ENCODE data around the gene NENF. TPM values are rescaled to one million over a fixed set of nuclear protein-coding genes. Genes with fewer than 3 reads are reported as not detected.

NENF gene
- total RNA-seq, 1 experiment from 2014 or later: 45.3 TPM

DNA sequence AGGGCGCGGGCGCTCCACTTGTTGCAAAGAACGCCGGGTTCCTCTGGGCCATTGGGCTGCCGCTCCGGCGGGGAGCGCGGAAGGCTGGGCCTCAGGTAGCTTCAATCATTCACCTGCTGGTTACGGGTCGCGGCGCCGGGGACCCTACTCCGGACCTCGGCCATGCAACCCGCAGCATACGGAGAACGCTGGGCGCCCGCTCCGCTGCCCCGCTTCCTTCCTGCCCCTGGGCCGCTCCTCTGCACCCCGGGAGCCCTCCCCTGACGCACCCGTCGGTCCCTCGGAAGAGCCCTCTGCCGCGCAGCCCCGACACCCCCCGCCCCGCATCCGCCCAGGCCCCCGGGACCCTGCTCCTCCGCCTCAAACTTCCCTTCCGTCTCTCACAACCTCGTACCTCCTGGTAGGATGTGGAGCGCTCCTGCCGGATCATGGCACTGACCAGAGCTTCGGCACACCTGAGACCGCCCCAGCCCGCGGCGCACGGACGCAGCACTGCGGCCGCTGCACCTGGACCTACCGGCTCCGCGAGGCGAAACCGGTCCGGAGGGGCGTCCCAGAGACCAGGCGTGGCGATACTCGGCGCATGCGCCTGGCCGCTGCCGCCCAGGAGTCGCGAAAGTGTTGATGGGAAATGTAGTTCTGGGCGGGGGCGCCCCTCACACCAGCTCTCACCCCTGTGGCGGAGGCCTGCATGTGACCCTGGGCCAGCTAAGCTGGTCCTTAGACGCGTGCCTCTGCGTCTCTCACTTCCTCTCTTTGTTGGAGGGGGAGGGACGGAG lies 18.2 kb upstream of the NENF start, which contains the start of gene PACC1:
Gene PACC1, minus strand, starts transcription at position 559 of the 779 bp plus-strand sequence. Its CDS starts 129 bp downstream, at position 430.
- H3K27me3 Mint-ChIP-seq (ENCODE audit: unreplicated experiment): peaks cover 16% of the 10 kb centered on the region
- DNase-seq: peak; percentile 95
- peak within 1 kb of the TSS; percentile 93 for H3K4me3 Mint-ChIP-seq (ENCODE audit: low read depth, unreplicated experiment)
- CTCF ChIA-PET: interaction anchor here (0.5 to 1.5 kb wide), 4 partner anchors 42 to 568 kb away, joined by 3 to 7 read pairs (median 3); no protein-coding TSS in a partner anchor
- TF ChIP-seq, protein P1, sequence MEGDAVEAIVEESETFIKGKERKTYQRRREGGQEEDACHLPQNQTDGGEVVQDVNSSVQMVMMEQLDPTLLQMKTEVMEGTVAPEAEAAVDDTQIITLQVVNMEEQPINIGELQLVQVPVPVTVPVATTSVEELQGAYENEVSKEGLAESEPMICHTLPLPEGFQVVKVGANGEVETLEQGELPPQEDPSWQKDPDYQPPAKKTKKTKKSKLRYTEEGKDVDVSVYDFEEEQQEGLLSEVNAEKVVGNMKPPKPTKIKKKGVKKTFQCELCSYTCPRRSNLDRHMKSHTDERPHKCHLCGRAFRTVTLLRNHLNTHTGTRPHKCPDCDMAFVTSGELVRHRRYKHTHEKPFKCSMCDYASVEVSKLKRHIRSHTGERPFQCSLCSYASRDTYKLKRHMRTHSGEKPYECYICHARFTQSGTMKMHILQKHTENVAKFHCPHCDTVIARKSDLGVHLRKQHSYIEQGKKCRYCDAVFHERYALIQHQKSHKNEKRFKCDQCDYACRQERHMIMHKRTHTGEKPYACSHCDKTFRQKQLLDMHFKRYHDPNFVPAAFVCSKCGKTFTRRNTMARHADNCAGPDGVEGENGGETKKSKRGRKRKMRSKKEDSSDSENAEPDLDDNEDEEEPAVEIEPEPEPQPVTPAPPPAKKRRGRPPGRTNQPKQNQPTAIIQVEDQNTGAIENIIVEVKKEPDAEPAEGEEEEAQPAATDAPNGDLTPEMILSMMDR (IDR thresholded peaks at IDR 0.05; ENCODE audit: unreplicated experiment): no peak
- intact Hi-C loops (cut with micrococcal nuclease; ENCODE audit: unreplicated experiment): no loop called here
- H3K4me1 Mint-ChIP-seq (ENCODE audit: low read depth, unreplicated experiment): peaks cover 28% of the 10 kb centered on the region
- no peaks in the 10 kb centered on the region for H3K9me3 Mint-ChIP-seq (ENCODE audit: low read depth, unreplicated experiment)
- peaks cover 21% of the 10 kb centered on the region for H3K36me3 Mint-ChIP-seq (ENCODE audit: insufficient read depth, unreplicated experiment)
- H3K27ac Mint-ChIP-seq (ENCODE audit: unreplicated experiment): peak within 1 kb of the TSS; percentile 70
- BruUV-seq (replicated peaks): no TSS peak

DNA sequence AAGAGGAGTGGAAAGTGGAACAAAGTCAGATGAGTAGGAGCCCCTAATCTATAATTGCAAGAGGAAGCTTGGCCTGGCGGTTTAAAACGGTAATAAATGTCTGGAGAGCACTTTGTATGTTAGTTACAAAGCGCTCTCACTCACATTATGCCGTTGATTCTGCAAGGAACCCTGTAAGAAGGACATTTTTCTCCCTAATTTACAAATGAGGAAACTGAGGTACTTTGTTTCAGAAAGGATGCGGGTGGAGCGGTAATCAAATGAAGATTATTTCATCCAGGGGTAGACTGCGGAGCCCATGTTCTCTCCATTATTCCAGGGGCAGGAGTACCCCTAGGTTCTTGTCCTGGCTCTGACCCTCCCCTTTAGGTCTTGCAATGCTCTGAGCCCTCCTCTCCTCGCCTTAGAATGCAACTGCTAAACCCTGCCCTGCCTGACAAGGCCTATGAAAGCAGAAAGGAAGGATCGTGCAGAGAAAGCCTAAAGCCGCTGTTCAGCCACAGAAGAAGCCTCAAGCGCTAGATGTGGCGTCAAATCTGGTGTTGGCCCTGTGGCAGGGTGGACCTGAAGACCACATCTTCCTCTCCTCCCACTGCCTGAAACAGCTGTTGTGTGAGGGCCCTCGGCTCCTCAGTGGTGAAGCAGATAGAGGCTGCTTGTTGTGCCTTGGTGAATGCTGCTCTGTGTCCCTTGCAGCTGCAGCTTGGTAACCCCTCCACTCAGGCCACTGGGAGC lies 17.4 kb upstream of the NENF start:
- DNase-seq: no peak
- H3K27ac Mint-ChIP-seq (ENCODE audit: unreplicated experiment): peak overlapping the region; percentile 70
- TF ChIP-seq, protein P1 (IDR thresholded peaks at IDR 0.05; ENCODE audit: unreplicated experiment): no peak
- H3K27me3 Mint-ChIP-seq (ENCODE audit: unreplicated experiment): peaks cover 16% of the 10 kb centered on the region
- peak overlapping the region; percentile 93 for H3K4me3 Mint-ChIP-seq (ENCODE audit: low read depth, unreplicated experiment)
- H3K36me3 Mint-ChIP-seq (ENCODE audit: insufficient read depth, unreplicated experiment): peaks cover 21% of the 10 kb centered on the region
- H3K4me1 Mint-ChIP-seq (ENCODE audit: low read depth, unreplicated experiment): peaks cover 28% of the 10 kb centered on the region
- intact Hi-C loops (cut with micrococcal nuclease; ENCODE audit: unreplicated experiment): no loop called here
- CTCF ChIA-PET: interaction anchor here (0.7 to 1.5 kb wide), 3 partner anchors 41 to 568 kb away, joined by 3 to 7 read pairs (median 3); no protein-coding TSS in a partner anchor
- no peaks in the 10 kb centered on the region for H3K9me3 Mint-ChIP-seq (ENCODE audit: low read depth, unreplicated experiment)
- BruUV-seq (replicated peaks): no TSS peak

- no TSS peak for BruUV-seq (replicated peaks)
- Mint-ChIP-seq H3K36me3 (ENCODE audit: insufficient read depth, unreplicated experiment) (no peaks in the 10 kb centered on the region), H3K9me3 (ENCODE audit: low read depth, unreplicated experiment) (no peaks in the 10 kb centered on the region), H3K4me3 (ENCODE audit: low read depth, unreplicated experiment) (no peak overlapping the region), H3K27ac (ENCODE audit: unreplicated experiment) (no peak overlapping the region), H3K27me3 (ENCODE audit: unreplicated experiment) (peaks cover 21% of the 10 kb centered on the region), H3K4me1 (ENCODE audit: low read depth, unreplicated experiment) (peaks cover 8% of the 10 kb centered on the region)
- TF ChIP-seq, protein P1 (IDR thresholded peaks at IDR 0.05; ENCODE audit: unreplicated experiment): no peak
- intact Hi-C loops (cut with micrococcal nuclease; ENCODE audit: unreplicated experiment): no loop called here
- CTCF ChIA-PET: interaction anchor here (0.7 kb wide), 1 partner anchor 9 kb away, joined by 5 read pairs; no protein-coding TSS in a partner anchor
- DNase-seq: no peak
Observed at GRCh38 chr1:212421165-212421564, 11.6 kb upstream of the NENF start.

DNA sequence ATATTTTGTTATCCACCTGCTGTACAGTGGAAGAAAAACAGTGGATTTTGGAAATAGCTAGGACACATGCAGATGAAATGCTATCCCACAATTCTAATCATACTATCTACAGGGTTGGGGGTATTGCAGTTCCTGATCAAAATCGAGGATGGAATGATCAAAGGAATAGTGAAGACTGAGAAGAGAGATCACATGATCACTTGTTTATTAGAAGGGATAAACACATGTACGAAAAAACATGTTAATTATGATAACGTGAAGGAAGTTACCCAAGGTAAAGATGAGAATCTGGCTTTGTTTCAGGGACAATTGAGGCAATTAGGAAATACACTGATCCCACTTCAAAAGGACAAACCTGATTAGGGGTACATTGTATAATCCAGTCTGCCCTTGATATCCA lies 8.8 kb upstream of the NENF start:
- TF ChIP-seq, protein P1 (IDR thresholded peaks at IDR 0.05; ENCODE audit: unreplicated experiment): no peak
- H3K36me3 Mint-ChIP-seq (ENCODE audit: insufficient read depth, unreplicated experiment): no peaks in the 10 kb centered on the region

More for the DNA sequence above, 8.8 kb upstream of the NENF start:
- no peaks in the 10 kb centered on the region for H3K9me3 Mint-ChIP-seq (ENCODE audit: low read depth, unreplicated experiment)
- BruUV-seq (replicated peaks): no TSS peak
- no peak overlapping the region for H3K4me3 Mint-ChIP-seq (ENCODE audit: low read depth, unreplicated experiment)
- peaks cover 21% of the 10 kb centered on the region for H3K27me3 Mint-ChIP-seq (ENCODE audit: unreplicated experiment)
- no peak overlapping the region for H3K27ac Mint-ChIP-seq (ENCODE audit: unreplicated experiment)
- no peaks in the 10 kb centered on the region for H3K4me1 Mint-ChIP-seq (ENCODE audit: low read depth, unreplicated experiment)
- CTCF ChIA-PET: no interaction called here
- intact Hi-C loops (cut with micrococcal nuclease; ENCODE audit: unreplicated experiment): no loop called here
- no peak for DNase-seq

All from Calu3 (cell line).